ENCODE data around the gene C1QTNF3.

DNA sequence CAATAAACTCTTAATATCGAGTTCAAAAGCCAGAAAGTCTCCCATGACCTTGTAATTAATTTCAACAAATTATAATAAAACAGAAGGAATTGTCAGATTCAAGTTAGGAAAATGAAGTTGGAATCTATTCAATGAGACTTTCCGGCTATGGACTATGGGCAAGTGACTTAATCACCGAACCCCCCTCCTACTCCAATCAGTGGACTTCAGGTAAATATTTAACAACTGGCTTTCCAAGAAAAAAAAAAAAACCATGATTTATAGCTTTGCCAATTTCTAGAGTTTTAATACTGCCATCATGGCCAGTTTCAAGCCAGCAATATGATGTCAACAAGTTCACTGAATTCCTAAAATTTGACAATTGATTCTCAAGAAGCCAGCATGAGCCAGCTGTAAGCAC is 63.0 kb downstream of the C1QTNF3 start:
- TF ChIP-seq POLR2A (IDR thresholded peaks at IDR 0.05): no peak
- TF ChIP-seq, protein P1, sequence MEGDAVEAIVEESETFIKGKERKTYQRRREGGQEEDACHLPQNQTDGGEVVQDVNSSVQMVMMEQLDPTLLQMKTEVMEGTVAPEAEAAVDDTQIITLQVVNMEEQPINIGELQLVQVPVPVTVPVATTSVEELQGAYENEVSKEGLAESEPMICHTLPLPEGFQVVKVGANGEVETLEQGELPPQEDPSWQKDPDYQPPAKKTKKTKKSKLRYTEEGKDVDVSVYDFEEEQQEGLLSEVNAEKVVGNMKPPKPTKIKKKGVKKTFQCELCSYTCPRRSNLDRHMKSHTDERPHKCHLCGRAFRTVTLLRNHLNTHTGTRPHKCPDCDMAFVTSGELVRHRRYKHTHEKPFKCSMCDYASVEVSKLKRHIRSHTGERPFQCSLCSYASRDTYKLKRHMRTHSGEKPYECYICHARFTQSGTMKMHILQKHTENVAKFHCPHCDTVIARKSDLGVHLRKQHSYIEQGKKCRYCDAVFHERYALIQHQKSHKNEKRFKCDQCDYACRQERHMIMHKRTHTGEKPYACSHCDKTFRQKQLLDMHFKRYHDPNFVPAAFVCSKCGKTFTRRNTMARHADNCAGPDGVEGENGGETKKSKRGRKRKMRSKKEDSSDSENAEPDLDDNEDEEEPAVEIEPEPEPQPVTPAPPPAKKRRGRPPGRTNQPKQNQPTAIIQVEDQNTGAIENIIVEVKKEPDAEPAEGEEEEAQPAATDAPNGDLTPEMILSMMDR (IDR thresholded peaks at IDR 0.05): no peak
- TF ChIP-seq EP300 (IDR thresholded peaks at IDR 0.05): no peak
- TF ChIP-seq POLR2AphosphoS5 (IDR thresholded peaks at IDR 0.05): no peak

Data from stomach (tissue), 4 donors.